ENCODE measurements around the gene ODF4. TPM values are rescaled to one million over a fixed set of nuclear protein-coding genes. Genes with fewer than 3 reads are reported as not detected.

ODF4 gene
- total and polyA plus RNA-seq, 10 of the 15 experiments (the other 5 are each of a cell fraction or from before 2014, with no cell fraction given) = not detected

GRCh38 chr17:8375738-8376259, 36.2 kb downstream of the ODF4 start:
- in situ Hi-C loops (cut with MboI) = no loop called here

More at GRCh38 chr17:8375738-8376259, 36.2 kb downstream of the ODF4 start:
- POLR2A ChIA-PET = interaction anchor here (0.6 to 2.0 kb wide), 5 partner anchors 9 to 1360 kb away, joined by 3 to 7 read pairs (median 5); partner anchors contain the start of gene SLC25A35
- no peak for FAIRE-seq
- BruUV-seq (replicated peaks) = no TSS peak
- intact Hi-C loops (cut with micrococcal nuclease; ENCODE audit: unreplicated experiment) = no loop called here
- peaks cover 25% of the 10 kb centered on the region for H3K79me2 ChIP-seq (ENCODE audit: control insufficient read depth, insufficient read depth, low read length)
- peaks cover 4% of the 10 kb centered on the region for H4K20me1 ChIP-seq (ENCODE audit: control insufficient read depth, insufficient read depth)
- peak overlapping the region; percentile 72 for H3K27ac ChIP-seq (ENCODE audit: control insufficient read depth, insufficient read depth)
- 67% methylated on average over 17 of the region's 18 CpGs for WGBS (ENCODE audit: insufficient coverage, insufficient replicate concordance, low lambda C conversion rate, missing lambda C conversion rate)
- RAD21 ChIA-PET (ENCODE audit: unreplicated experiment) = interaction anchor here (1.0 to 1.3 kb wide), 2 partner anchors 12 to 80 kb away, joined by 4 read pairs; partner anchors contain the start of gene SLC25A35
- H2AFZ ChIP-seq (ENCODE audit: control insufficient read depth, low read depth, low read length) = peak overlapping the region; percentile 53
- CTCF ChIA-PET = interaction anchor here (0.6 to 2.0 kb wide), 12 partner anchors 12 to 622 kb away, joined by 3 to 10 read pairs (median 4); partner anchors contain the start of gene NDEL1
- peak overlapping the region; percentile 88 for H3K4me3 ChIP-seq
- peak; percentile 4; the same call in 2 of the 3 replicates for ATAC-seq
- peaks cover 3% of the 10 kb centered on the region for H3K4me1 ChIP-seq (ENCODE audit: control insufficient read depth, insufficient read depth, low read length)
- SMC1A ChIA-PET (ENCODE audit: uncharacterized antibody, unreplicated experiment) = interaction anchor here (1.6 kb wide), 1 partner anchor 126 kb away, joined by 4 read pairs; no protein-coding TSS in a partner anchor
- TF ChIP-seq NBN (IDR thresholded peaks at IDR 0.05) (no peak), ASH2L (IDR thresholded peaks at IDR 0.05; ENCODE audit: borderline replicate concordance, low read depth) (no peak), PRDM15 (CRISPR knock-in tag; IDR thresholded peaks at IDR 0.05) (no peak), PKNOX1 (IDR thresholded peaks at IDR 0.05) (no peak), ZBTB4 (CRISPR knock-in tag; IDR thresholded peaks at IDR 0.05) (no peak), DPF2 (IDR thresholded peaks at IDR 0.05) (no peak)
- no peaks in the 10 kb centered on the region for H3K27me3 ChIP-seq (replicated peaks in 1 of 2; ENCODE audit: control insufficient read depth in 2 of 2, insufficient read depth in 2 of 2, low read length in 1 of 2)
- peak overlapping the region; percentile 84 for H3K4me2 ChIP-seq (ENCODE audit: control insufficient read depth, insufficient read depth)
- peak overlapping the region; percentile 85 for H3K9ac ChIP-seq (ENCODE audit: control insufficient read depth, insufficient read depth, low read length)
- H3K36me3 ChIP-seq (ENCODE audit: control insufficient read depth in 2 of 2, insufficient read depth in 2 of 2, low read length in 1 of 2) = peaks cover 9 to 30% of the 10 kb centered on the region in 2 experiments
- H3K9me3 ChIP-seq (replicated peaks; ENCODE audit: control insufficient read depth, insufficient read depth, low read length) = no peaks in the 10 kb centered on the region; the same call in 2 of the 3 replicates
- no peak for DNase-seq (ENCODE audit: low read depth, low spot score)
